Measurements from ENCODE around the gene SOX5. TPM values are rescaled to one million over a fixed set of nuclear protein-coding genes. Genes with fewer than 3 reads are reported as not detected.

SOX5 gene
- total RNA-seq, 1 donor from 2014 or later: 2.9 TPM

GRCh38 chr12:23600919-23601318 is 348.6 kb downstream of the SOX5 start:
- no peak overlapping the region for H3K4me3 ChIP-seq
- no peak for DNase-seq
- no peak for TF ChIP-seq CTCF (IDR thresholded peaks at IDR 0.05; ENCODE audit: borderline replicate concordance)
- peaks cover 47% of the 10 kb centered on the region for H3K9me3 ChIP-seq (replicated peaks)
- no peaks in the 10 kb centered on the region for H3K4me1 ChIP-seq
- no peaks in the 10 kb centered on the region for H3K27me3 ChIP-seq (ENCODE audit: low read depth)
- H3K27ac ChIP-seq (replicated peaks): no peak overlapping the region
- intact Hi-C loops (cut with micrococcal nuclease): no loop called here
- no peaks in the 10 kb centered on the region for H3K36me3 ChIP-seq

- intact Hi-C loops (cut with micrococcal nuclease): no loop called here
- no peak for DNase-seq
- TF ChIP-seq CTCF (IDR thresholded peaks at IDR 0.05; ENCODE audit: borderline replicate concordance): no peak
- no peaks in the 10 kb centered on the region for H3K27me3 ChIP-seq (ENCODE audit: low read depth)
- no peak overlapping the region for H3K4me3 ChIP-seq
- no peaks in the 10 kb centered on the region for H3K4me1 ChIP-seq
- no peak overlapping the region for H3K27ac ChIP-seq (replicated peaks)
- H3K36me3 ChIP-seq: no peaks in the 10 kb centered on the region
- peaks cover 32% of the 10 kb centered on the region for H3K9me3 ChIP-seq (replicated peaks)
Observed at GRCh38 chr12:23596568-23596967, 352.9 kb downstream of the SOX5 start.

GRCh38 chr12:23587833-23588559 is 361.5 kb downstream of the SOX5 start:
- no peak overlapping the region for H3K4me3 ChIP-seq
- no peaks in the 10 kb centered on the region for H3K9me3 ChIP-seq (replicated peaks)
- H3K27me3 ChIP-seq (ENCODE audit: low read depth): no peaks in the 10 kb centered on the region
- H3K4me1 ChIP-seq: no peaks in the 10 kb centered on the region
- intact Hi-C loops (cut with micrococcal nuclease): no loop called here
- no peaks in the 10 kb centered on the region for H3K36me3 ChIP-seq
- H3K27ac ChIP-seq (replicated peaks): no peak overlapping the region
- TF ChIP-seq CTCF (IDR thresholded peaks at IDR 0.05; ENCODE audit: borderline replicate concordance): no peak
- no peak for DNase-seq

- no peak overlapping the region for H3K4me3 ChIP-seq
- no peaks in the 10 kb centered on the region for H3K27me3 ChIP-seq (ENCODE audit: low read depth)
- no peak overlapping the region for H3K27ac ChIP-seq (replicated peaks)
- no peak for DNase-seq
- no peak for TF ChIP-seq CTCF (IDR thresholded peaks at IDR 0.05; ENCODE audit: borderline replicate concordance)
- intact Hi-C loops (cut with micrococcal nuclease): no loop called here
- H3K4me1 ChIP-seq: no peaks in the 10 kb centered on the region
- no peaks in the 10 kb centered on the region for H3K36me3 ChIP-seq
- no peaks in the 10 kb centered on the region for H3K9me3 ChIP-seq (replicated peaks)
Observed at GRCh38 chr12:23585782-23586163, 363.7 kb downstream of the SOX5 start.

GRCh38 chr12:23585156-23585781 is 364.2 kb downstream of the SOX5 start:
- TF ChIP-seq CTCF (IDR thresholded peaks at IDR 0.05; ENCODE audit: borderline replicate concordance): no peak
- H3K36me3 ChIP-seq: no peaks in the 10 kb centered on the region
- no peaks in the 10 kb centered on the region for H3K9me3 ChIP-seq (replicated peaks)
- H3K27ac ChIP-seq (replicated peaks): no peak overlapping the region
- H3K4me3 ChIP-seq: no peak overlapping the region
- no peak for DNase-seq
- intact Hi-C loops (cut with micrococcal nuclease): no loop called here
- H3K27me3 ChIP-seq (ENCODE audit: low read depth): no peaks in the 10 kb centered on the region
- H3K4me1 ChIP-seq: no peaks in the 10 kb centered on the region

Measured in left ventricle myocardium inferior (tissue), 1 donor.